ENCODE data around the gene KIF13A. TPM values are rescaled to one million over a fixed set of nuclear protein-coding genes. Genes with fewer than 3 reads are reported as not detected.
A peak's percentile ranks its signal among the peaks of the same experiment; 100 is the strongest.

Gene KIF13A
- total and polyA plus RNA-seq, 9 of the 15 experiments (the other 6 are each of a cell fraction or from before 2014, with no cell fraction given): 3.6 to 44.3 (median 29.7) TPM

- Histone ChIP-seq H3K4me2 (ENCODE audit: insufficient read depth, low read length) (peak overlapping the region; percentile 44), H3K4me1 (replicated peaks in 1 of 2; ENCODE audit: control insufficient read depth in 2 of 2, insufficient read depth in 2 of 2, low read length in 2 of 2) (peaks cover 21 to 49% of the 10 kb centered on the region in 2 experiments), H3K79me2 (ENCODE audit: control insufficient read depth, insufficient read depth, low read length) (peaks cover 81% of the 10 kb centered on the region), H4K20me1 (replicated peaks; ENCODE audit: control insufficient read depth, insufficient read depth, low read length) (no peaks in the 10 kb centered on the region), H3K9me1 (ENCODE audit: control insufficient read depth, insufficient read depth, low read length) (no peaks in the 10 kb centered on the region), H2AFZ (ENCODE audit: low read depth, low read length) (peak overlapping the region; percentile 27), H3K4me3 (no peak overlapping the region), H3K27ac (ENCODE audit: extremely low read depth, low read depth, low read length) (peak overlapping the region; percentile 79), H3K27me3 (ENCODE audit: control insufficient read depth in 2 of 2, insufficient read depth in 2 of 2, low read length in 2 of 2) (no peaks in the 10 kb centered on the region), H3K9ac (ENCODE audit: insufficient read depth in 1 of 2, low read depth in 2 of 2, low read length in 2 of 2) (peak overlapping the region in 1 of 2 experiments; percentile 64; a peak in 3 of 4 replicates), H3K9me3 (replicated peaks; ENCODE audit: control insufficient read depth, insufficient read depth, low read depth, low read length) (no peaks in the 10 kb centered on the region; the same call in 1 of the 2 replicates), H3K36me3 (ENCODE audit: control insufficient read depth, insufficient read depth, low read length) (0 out of 3 replicates have a peak, but pooled peaks cover 2% of the 10 kb centered on the region)
- ChIA-PET POLR2A (interaction anchor here (0.6 to 3.8 kb wide), 9 partner anchors 9 to 130 kb away, joined by 3 to 26 read pairs (median 3); partner anchors contain the start of gene KIF13A), CTCF (ENCODE audit: low intra/inter-chr PET ratio) (no interaction called here)
- intact Hi-C loops (cut with micrococcal nuclease): loop anchor here (2.0 kb wide), 1 partner anchor 40 kb away; no protein-coding TSS in a partner anchor
- BruUV-seq (replicated peaks): TSS peak; percentile 14
- in situ Hi-C loops (cut with MboI): no loop called here
- ATAC-seq: peak; percentile 43
- 19% methylated on average over 7 of the region's 7 CpGs for WGBS (ENCODE audit: insufficient coverage, low coverage, missing lambda C conversion rate)
- FAIRE-seq: peak; percentile 70
- peak in 1 of 4 experiments; percentile 49 for DNase-seq (ENCODE audit: extremely low read depth in 1 of 4, low spot score in 3 of 4)
- 0 out of 2 replicates have a peak, but pooled peaks have one; percentile 12 for TF ChIP-seq NBN (IDR thresholded peaks at IDR 0.05; ENCODE audit: low read depth)
- no peak for TF ChIP-seq RFX5 (IDR thresholded peaks at IDR 0.05; ENCODE audit: low read depth, low read length)
- peak; percentile 59; the same call in 1 of the 2 replicates for TF ChIP-seq ZNF384 (IDR thresholded peaks at IDR 0.05; ENCODE audit: low read depth, low read length)
- TF ChIP-seq KAT7 (CRISPR knock-in tag; IDR thresholded peaks at IDR 0.05; ENCODE audit: borderline replicate concordance): peak; percentile 74; the same call in 1 of the 2 replicates
- TF ChIP-seq TCF15 (CRISPR knock-in tag; IDR thresholded peaks at IDR 0.05): no peak
- no peak for TF ChIP-seq RERE (CRISPR knock-in tag; IDR thresholded peaks at IDR 0.05; ENCODE audit: borderline replicate concordance)
- peak; percentile 54; the same call in 1 of the 2 replicates for TF ChIP-seq MAFF (IDR thresholded peaks at IDR 0.05; ENCODE audit: low read length)
- 0 out of 2 replicates have a peak, but pooled peaks have one; percentile 4 for TF ChIP-seq EGR1 (conservative IDR thresholded peaks at IDR 0.05)
Observed at GRCh38 chr6:17972074-17972952, 15.1 kb downstream of the KIF13A start.
